HG03097 (cell line): ENCODE data around the gene PHETA1.
"Not testable (repeated sequence)": the region's sequence is repeated elsewhere in the genome, so short reads cannot be mapped to it uniquely, and the experiment has no call there.

Experiments used
- ATAC-seq: cut with Tn5 transposase; IDR thresholded peaks from one replicate; pipeline ENCODE4 v1.9.1; 2021; ENCODE audit not compliant: unreplicated experiment, low FRiP score

Gene PHETA1

GRCh38 chr12:111352296-111352993 is 16.4 kb downstream of the PHETA1 start:
- no peak for ATAC-seq

GRCh38 chr12:111351026-111351425 is 17.9 kb downstream of the PHETA1 start:
- ATAC-seq = no peak

GRCh38 chr12:111349748-111350520 is 19.0 kb downstream of the PHETA1 start:
- ATAC-seq = no peak

- ATAC-seq = no peak
These were observed 19.7 kb downstream of the PHETA1 start for GRCh38 chr12:111349101-111349747.

GRCh38 chr12:111347891-111348644 is 20.8 kb downstream of the PHETA1 start:
- no peak for ATAC-seq

- ATAC-seq = no peak
These were observed 24.5 kb downstream of the PHETA1 start for GRCh38 chr12:111344254-111344875.

GRCh38 chr12:111343181-111343580 is 25.7 kb downstream of the PHETA1 start:
- no peak for ATAC-seq

GRCh38 chr12:111342376-111342775 is 26.5 kb downstream of the PHETA1 start:
- no peak for ATAC-seq

- ATAC-seq = no peak
These were observed 27.3 kb downstream of the PHETA1 start for GRCh38 chr12:111341426-111342065.

GRCh38 chr12:111340680-111341079 is 28.2 kb downstream of the PHETA1 start:
- not testable (repeated sequence) for ATAC-seq

- no peak for ATAC-seq
These were observed 28.7 kb downstream of the PHETA1 start for GRCh38 chr12:111340231-111340630.

GRCh38 chr12:111339321-111339938 is 29.5 kb downstream of the PHETA1 start:
- no peak for ATAC-seq

- no peak for ATAC-seq
These were observed 30.8 kb downstream of the PHETA1 start for GRCh38 chr12:111338096-111338495.

GRCh38 chr12:111337371-111337770 is 31.5 kb downstream of the PHETA1 start:
- no peak for ATAC-seq

GRCh38 chr12:111336411-111336810 is 32.5 kb downstream of the PHETA1 start:
- ATAC-seq = not testable (repeated sequence)

GRCh38 chr12:111335811-111336210 is 33.1 kb downstream of the PHETA1 start:
- ATAC-seq = no peak

- ATAC-seq = not testable (repeated sequence)
These were observed 33.6 kb downstream of the PHETA1 start for GRCh38 chr12:111335301-111335700.

GRCh38 chr12:111334393-111334915 is 34.4 kb downstream of the PHETA1 start:
- no peak for ATAC-seq
